GM21390 (cell line): ENCODE data around the gene NDUFS6.
"Not testable (repeated sequence)": the region's sequence is repeated elsewhere in the genome, so short reads cannot be mapped to it uniquely, and the experiment has no call there.

ENCODE experiments used
- ATAC-seq: cut with Tn5 transposase; IDR thresholded peaks from one replicate; pipeline ENCODE4 v1.9.1; 2021; ENCODE audit not compliant: unreplicated experiment

NDUFS6 gene

GRCh38 chr5:1830571-1831228 is 29.5 kb downstream of the NDUFS6 start:
- ATAC-seq, result no peak

GRCh38 chr5:1831257-1831656 is 30.1 kb downstream of the NDUFS6 start:
- ATAC-seq, result no peak

- ATAC-seq, result no peak
Observed at GRCh38 chr5:1831677-1832313, 30.6 kb downstream of the NDUFS6 start.

GRCh38 chr5:1832511-1833250 is 31.5 kb downstream of the NDUFS6 start:
- no peak for ATAC-seq

- no peak for ATAC-seq
Observed at GRCh38 chr5:1833264-1834021, 32.2 kb downstream of the NDUFS6 start.

GRCh38 chr5:1834022-1834551 is 32.9 kb downstream of the NDUFS6 start:
- ATAC-seq, result no peak

- no peak for ATAC-seq
Observed at GRCh38 chr5:1834721-1835429, 33.7 kb downstream of the NDUFS6 start.

GRCh38 chr5:1835431-1835830 is 34.2 kb downstream of the NDUFS6 start:
- no peak for ATAC-seq

GRCh38 chr5:1836176-1836890 is 35.1 kb downstream of the NDUFS6 start:
- ATAC-seq, result no peak

- no peak for ATAC-seq
Observed at GRCh38 chr5:1836891-1837880, 36.0 kb downstream of the NDUFS6 start.

GRCh38 chr5:1838013-1838412 is 36.8 kb downstream of the NDUFS6 start:
- no peak for ATAC-seq

GRCh38 chr5:1840071-1840547 is 38.9 kb downstream of the NDUFS6 start:
- no peak for ATAC-seq

GRCh38 chr5:1840741-1841521 is 39.7 kb downstream of the NDUFS6 start:
- no peak for ATAC-seq

- ATAC-seq, result no peak
Observed at GRCh38 chr5:1842004-1842819, 41.0 kb downstream of the NDUFS6 start.

GRCh38 chr5:1843761-1844160 is 42.6 kb downstream of the NDUFS6 start:
- ATAC-seq, result not testable (repeated sequence)

- ATAC-seq, result no peak
Observed at GRCh38 chr5:1844708-1845436, 43.7 kb downstream of the NDUFS6 start.
